Neural crest cell (in vitro differentiated cells): Measurements from ENCODE around the gene FOXP1. TPM values are rescaled to one million over a fixed set of nuclear protein-coding genes. Genes with fewer than 3 reads are reported as not detected.

Source experiments
- DNase-seq: peaks from one replicate; pipeline ENCODE4 v3.0.0; 2021; ENCODE audit warnings: low read depth, mixed read lengths, low spot score
- H3K27ac Mint-ChIP-seq: one replicate; pipeline ENCODE4 v1.8.0; 2021; ENCODE audit warnings: mild to moderate bottlenecking, mixed read lengths; ENCODE audit not compliant: unreplicated experiment
- H3K27me3 Mint-ChIP-seq: 2 replicates; pipeline ENCODE4 v1.8.0; 2021; ENCODE audit warnings: low read depth, mild to moderate bottlenecking, mixed read lengths
- H3K36me3 Mint-ChIP-seq: 2 replicates; pipeline ENCODE4 v1.8.0; 2021; ENCODE audit warnings: low read depth, mild to moderate bottlenecking, mixed read lengths
- H3K4me1 Mint-ChIP-seq: 2 replicates; pipeline ENCODE4 v1.8.0; 2021; ENCODE audit warnings: mixed read lengths
- H3K4me3 Mint-ChIP-seq: one replicate; pipeline ENCODE4 v1.8.0; 2021; ENCODE audit warnings: mild to moderate bottlenecking, mixed read lengths
- H3K9me3 Mint-ChIP-seq: 2 replicates; pipeline ENCODE4 v1.8.0; 2021; ENCODE audit warnings: mixed read lengths
- CTCF ChIP-seq: fragments of 200-600 bp; sonication (generic); conservative IDR thresholded peaks from 2 replicates; pipeline ENCODE4 v1.5.0; 2021; ENCODE audit warnings: antibody characterized with exemption, mild to moderate bottlenecking
- total RNA-seq: library from RNA; stranded (reverse); gene quantifications from 2 replicates; pipeline ENCODE4 v1.2.1, GENCODE V29; 2021

The FOXP1 gene
- total RNA-seq, 1 donor from 2014 or later = 22.8 TPM

GRCh38 chr3:71252466-71252865 is 331.1 kb downstream of the FOXP1 start:
- no peaks in the 10 kb centered on the region for H3K27me3 Mint-ChIP-seq
- DNase-seq = no peak
- no peaks in the 10 kb centered on the region for H3K9me3 Mint-ChIP-seq
- no peak overlapping the region for H3K4me3 Mint-ChIP-seq
- H3K27ac Mint-ChIP-seq = no peak overlapping the region
- H3K4me1 Mint-ChIP-seq = peaks cover 4% of the 10 kb centered on the region
- no peak for TF ChIP-seq CTCF
- H3K36me3 Mint-ChIP-seq = no peaks in the 10 kb centered on the region

GRCh38 chr3:71251156-71251775 is 332.3 kb downstream of the FOXP1 start:
- no peak for TF ChIP-seq CTCF
- Mint-ChIP-seq H3K9me3 (no peaks in the 10 kb centered on the region), H3K36me3 (no peaks in the 10 kb centered on the region), H3K4me1 (peaks cover 16% of the 10 kb centered on the region), H3K27me3 (no peaks in the 10 kb centered on the region), H3K4me3 (no peak overlapping the region), H3K27ac (no peak overlapping the region)
- DNase-seq = no peak

- Mint-ChIP-seq H3K4me3 (no peak overlapping the region), H3K27ac (no peak overlapping the region), H3K4me1 (peaks cover 25% of the 10 kb centered on the region), H3K36me3 (no peaks in the 10 kb centered on the region), H3K9me3 (no peaks in the 10 kb centered on the region), H3K27me3 (no peaks in the 10 kb centered on the region)
- DNase-seq = no peak
- TF ChIP-seq CTCF = no peak
Observed at GRCh38 chr3:71250026-71250425, 333.5 kb downstream of the FOXP1 start.

- H3K36me3 Mint-ChIP-seq = no peaks in the 10 kb centered on the region
Observed at GRCh38 chr3:71247958-71248335, 335.6 kb downstream of the FOXP1 start.

GRCh38 chr3:71247221-71247957 is 336.1 kb downstream of the FOXP1 start:
- Mint-ChIP-seq H3K36me3 (no peaks in the 10 kb centered on the region), H3K4me1 (peaks cover 46% of the 10 kb centered on the region), H3K4me3 (no peak overlapping the region), H3K9me3 (no peaks in the 10 kb centered on the region), H3K27ac (no peak overlapping the region), H3K27me3 (no peaks in the 10 kb centered on the region)
- no peak for TF ChIP-seq CTCF
- DNase-seq = no peak

More at GRCh38 chr3:71247958-71248335, 335.6 kb downstream of the FOXP1 start:
- H3K9me3 Mint-ChIP-seq = no peaks in the 10 kb centered on the region
- H3K27ac Mint-ChIP-seq = no peak overlapping the region
- TF ChIP-seq CTCF = no peak
- peaks cover 43% of the 10 kb centered on the region for H3K4me1 Mint-ChIP-seq
- no peak for DNase-seq
- H3K4me3 Mint-ChIP-seq = no peak overlapping the region
- H3K27me3 Mint-ChIP-seq = no peaks in the 10 kb centered on the region
